ENCODE measurements around the gene NDUFV2.

The NDUFV2 gene

GRCh38 chr18:9096007-9096371 lies 6.5 kb upstream of the NDUFV2 start (continued):
- TF ChIP-seq, protein P1, sequence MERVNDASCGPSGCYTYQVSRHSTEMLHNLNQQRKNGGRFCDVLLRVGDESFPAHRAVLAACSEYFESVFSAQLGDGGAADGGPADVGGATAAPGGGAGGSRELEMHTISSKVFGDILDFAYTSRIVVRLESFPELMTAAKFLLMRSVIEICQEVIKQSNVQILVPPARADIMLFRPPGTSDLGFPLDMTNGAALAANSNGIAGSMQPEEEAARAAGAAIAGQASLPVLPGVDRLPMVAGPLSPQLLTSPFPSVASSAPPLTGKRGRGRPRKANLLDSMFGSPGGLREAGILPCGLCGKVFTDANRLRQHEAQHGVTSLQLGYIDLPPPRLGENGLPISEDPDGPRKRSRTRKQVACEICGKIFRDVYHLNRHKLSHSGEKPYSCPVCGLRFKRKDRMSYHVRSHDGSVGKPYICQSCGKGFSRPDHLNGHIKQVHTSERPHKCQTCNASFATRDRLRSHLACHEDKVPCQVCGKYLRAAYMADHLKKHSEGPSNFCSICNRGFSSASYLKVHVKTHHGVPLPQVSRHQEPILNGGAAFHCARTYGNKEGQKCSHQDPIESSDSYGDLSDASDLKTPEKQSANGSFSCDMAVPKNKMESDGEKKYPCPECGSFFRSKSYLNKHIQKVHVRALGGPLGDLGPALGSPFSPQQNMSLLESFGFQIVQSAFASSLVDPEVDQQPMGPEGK (CRISPR knock-in tag; IDR thresholded peaks at IDR 0.05; ENCODE audit: borderline replicate concordance): no peak
- TF ChIP-seq TOX (CRISPR knock-in tag; IDR thresholded peaks at IDR 0.05; ENCODE audit: borderline replicate concordance): no peak
- TF ChIP-seq TSHZ2 (CRISPR knock-in tag; IDR thresholded peaks at IDR 0.05): no peak
- TF ChIP-seq RARB (CRISPR knock-in tag; IDR thresholded peaks at IDR 0.05): no peak
- TF ChIP-seq ZNF8 (CRISPR knock-in tag; IDR thresholded peaks at IDR 0.05): no peak
- TF ChIP-seq ZC3H10 (CRISPR knock-in tag; IDR thresholded peaks at IDR 0.05): no peak
- TF ChIP-seq ZFP30 (CRISPR knock-in tag; IDR thresholded peaks at IDR 0.05): no peak

- no peak for TF ChIP-seq ISL1 (CRISPR knock-in tag; IDR thresholded peaks at IDR 0.05)
- ATAC-seq: no peak
Observed at GRCh38 chr18:9096685-9097084, 5.8 kb upstream of the NDUFV2 start.

- ATAC-seq: no peak
- TF ChIP-seq ZNF70 (CRISPR knock-in tag; IDR thresholded peaks at IDR 0.05): no peak
- TF ChIP-seq CSRNP3 (CRISPR knock-in tag; IDR thresholded peaks at IDR 0.05): no peak
- TF ChIP-seq ESRRG (CRISPR knock-in tag; IDR thresholded peaks at IDR 0.05): no peak
- no peak for TF ChIP-seq OSR1 (CRISPR knock-in tag; IDR thresholded peaks at IDR 0.05)
- TF ChIP-seq CSDC2 (CRISPR knock-in tag; IDR thresholded peaks at IDR 0.05): no peak
- TF ChIP-seq ISL1 (CRISPR knock-in tag; IDR thresholded peaks at IDR 0.05): no peak
- no peak for TF ChIP-seq CREB5 (CRISPR knock-in tag; IDR thresholded peaks at IDR 0.05; ENCODE audit: low read depth)
- TF ChIP-seq TSHZ2 (CRISPR knock-in tag; IDR thresholded peaks at IDR 0.05): no peak
- TF ChIP-seq TCF4 (CRISPR knock-in tag; IDR thresholded peaks at IDR 0.05; ENCODE audit: borderline replicate concordance): no peak
- TF ChIP-seq GLIS3 (CRISPR knock-in tag; IDR thresholded peaks at IDR 0.05): no peak
- TF ChIP-seq ZC3H10 (CRISPR knock-in tag; IDR thresholded peaks at IDR 0.05): no peak
- no peak for TF ChIP-seq SNAI2 (CRISPR knock-in tag; IDR thresholded peaks at IDR 0.05)
- no peak for TF ChIP-seq PPARA (CRISPR knock-in tag; IDR thresholded peaks at IDR 0.05; ENCODE audit: borderline replicate concordance)
- TF ChIP-seq POU6F1 (CRISPR knock-in tag; IDR thresholded peaks at IDR 0.05; ENCODE audit: borderline replicate concordance, low read depth): no peak
- no peak for TF ChIP-seq ZNF8 (CRISPR knock-in tag; IDR thresholded peaks at IDR 0.05)
- TF ChIP-seq, protein P1 (CRISPR knock-in tag; IDR thresholded peaks at IDR 0.05; ENCODE audit: borderline replicate concordance): no peak
Observed at GRCh38 chr18:9097349-9097748, 5.2 kb upstream of the NDUFV2 start.
